DLD1 (cell line): Measurements from ENCODE around the gene SEC22C.

Experiments
- in situ Hi-C: cut with HindIII; loops from 2 replicates; pipeline ENCODE4 v1.10.0; 2017; ENCODE audit warnings: low sequenced_read_pairs

Gene SEC22C

DNA sequence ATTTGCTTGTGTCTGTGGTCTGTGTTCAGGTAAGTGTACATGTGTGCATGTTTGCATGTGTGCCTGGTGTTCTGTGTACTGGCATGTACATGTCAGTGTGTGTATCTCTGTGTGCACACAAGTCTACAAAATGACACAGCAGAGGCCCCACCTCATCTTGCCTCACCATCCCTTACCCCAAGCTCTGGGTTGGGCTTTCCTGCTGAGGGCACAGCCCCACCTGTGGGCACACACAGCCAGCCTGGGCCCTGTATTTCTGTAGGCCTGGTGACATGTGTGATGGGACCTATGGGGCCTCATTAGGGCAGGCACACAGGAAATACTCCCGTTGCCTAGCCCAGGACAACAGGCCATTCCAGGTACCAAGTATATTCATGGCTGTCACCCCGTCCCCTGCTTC is 65.8 kb downstream of the SEC22C start:
- in situ Hi-C loops: no loop called here

DNA sequence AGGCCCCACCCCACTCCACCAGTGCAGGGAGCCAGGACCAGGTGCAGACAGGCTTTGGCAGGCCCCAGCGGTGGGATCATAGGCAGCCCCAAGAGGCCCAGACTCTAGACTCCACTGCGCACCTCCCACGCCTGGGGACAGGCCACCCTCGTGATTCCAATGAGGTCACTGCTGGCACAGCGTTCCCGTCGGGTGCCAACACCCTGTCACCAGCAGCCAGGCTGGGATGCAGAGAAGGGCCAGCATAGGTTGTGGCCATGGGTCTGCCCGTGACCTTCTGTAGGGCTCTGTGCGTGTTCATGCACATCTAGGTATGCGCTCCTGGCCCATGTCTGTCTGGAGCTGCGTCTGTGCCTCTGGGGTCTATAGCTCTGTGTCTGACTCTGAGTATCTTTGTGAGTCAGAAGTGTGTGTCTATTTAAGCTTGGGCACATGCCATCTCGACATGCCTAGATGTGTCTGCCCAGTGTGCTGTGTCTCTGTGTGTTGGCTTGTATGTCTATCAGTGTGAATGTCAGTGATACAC is 66.3 kb downstream of the SEC22C start:
- in situ Hi-C loops: no loop called here

DNA sequence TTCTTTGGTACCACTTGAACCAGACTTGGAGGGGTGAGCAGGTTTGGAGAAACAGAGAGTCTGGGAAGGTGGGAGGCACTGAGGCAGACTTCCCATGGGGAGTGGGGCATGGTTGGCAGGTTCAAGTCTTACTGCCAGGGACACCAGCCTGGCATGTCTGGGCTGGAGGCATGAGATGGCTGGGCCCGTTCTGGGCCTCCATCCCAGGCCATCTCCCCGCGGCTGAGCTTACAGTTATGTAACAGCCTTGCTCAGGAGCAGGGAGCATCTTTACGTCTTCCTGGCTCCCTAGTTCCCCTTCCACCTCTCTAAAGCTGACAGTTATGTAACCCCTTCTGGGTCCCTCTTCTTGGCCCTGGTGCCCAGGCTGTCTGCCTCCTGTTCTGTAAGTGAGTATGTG is 66.9 kb downstream of the SEC22C start:
- in situ Hi-C loops: no loop called here

DNA sequence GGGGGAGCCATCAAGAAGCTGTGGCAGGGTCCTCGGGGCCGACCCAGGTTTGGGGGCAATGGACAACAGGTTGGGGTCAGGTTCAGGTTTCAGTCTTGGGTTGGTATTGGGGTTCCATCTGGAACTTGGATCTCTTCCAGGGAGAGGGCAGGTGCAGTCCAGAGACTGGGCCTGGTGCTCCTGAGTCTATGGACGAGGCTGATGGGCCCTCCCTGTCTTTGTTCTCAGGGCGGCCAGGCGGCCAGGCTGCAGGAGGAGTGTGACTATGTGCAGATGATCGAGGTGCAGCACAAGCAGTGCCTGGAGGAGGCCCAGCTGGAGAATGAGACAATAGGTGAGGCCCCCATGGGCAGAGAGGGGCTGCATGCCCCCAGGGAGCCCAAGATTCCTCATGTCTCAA is 68.2 kb downstream of the SEC22C start:
- in situ Hi-C loops: no loop called here

DNA sequence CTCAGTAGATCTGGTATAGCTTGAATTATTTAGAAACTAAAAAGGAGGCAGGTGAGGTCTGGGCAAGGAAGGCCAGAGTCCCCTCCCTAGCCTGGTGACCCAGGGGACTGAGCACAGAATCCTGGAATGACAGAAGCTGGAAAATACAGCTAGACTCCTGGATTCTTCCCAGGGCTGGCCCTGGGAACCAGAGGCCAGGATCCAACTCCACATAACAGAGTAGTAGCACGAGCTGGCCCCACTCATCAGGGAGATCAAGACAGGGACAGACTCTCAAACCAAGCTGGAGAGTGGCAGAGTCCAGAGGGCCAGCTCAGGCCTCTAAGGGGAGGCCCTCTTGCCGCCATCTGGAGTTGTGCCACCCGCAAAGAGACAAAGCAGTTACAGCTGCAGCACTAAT is 68.6 kb downstream of the SEC22C start:
- in situ Hi-C loops: no loop called here

DNA sequence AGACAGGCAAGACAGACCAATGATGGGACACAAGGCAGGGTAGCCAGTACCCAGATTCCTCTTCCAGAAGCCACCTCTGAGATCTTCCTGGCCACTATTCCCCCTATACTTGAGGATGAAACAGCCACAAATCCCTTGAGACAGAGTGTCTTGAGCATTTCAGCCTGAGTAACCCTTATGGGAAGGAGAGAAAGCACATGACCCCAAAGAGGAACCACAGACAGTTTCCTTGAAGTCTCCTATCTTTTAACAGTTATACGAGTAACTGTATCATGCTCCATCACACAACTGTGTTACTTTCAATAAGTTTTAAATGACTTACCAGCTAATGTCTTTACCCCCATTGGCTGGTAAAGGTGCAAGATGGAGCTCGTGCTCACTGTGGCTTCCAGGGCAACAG is 70.0 kb downstream of the SEC22C start:
- in situ Hi-C loops: no loop called here

DNA sequence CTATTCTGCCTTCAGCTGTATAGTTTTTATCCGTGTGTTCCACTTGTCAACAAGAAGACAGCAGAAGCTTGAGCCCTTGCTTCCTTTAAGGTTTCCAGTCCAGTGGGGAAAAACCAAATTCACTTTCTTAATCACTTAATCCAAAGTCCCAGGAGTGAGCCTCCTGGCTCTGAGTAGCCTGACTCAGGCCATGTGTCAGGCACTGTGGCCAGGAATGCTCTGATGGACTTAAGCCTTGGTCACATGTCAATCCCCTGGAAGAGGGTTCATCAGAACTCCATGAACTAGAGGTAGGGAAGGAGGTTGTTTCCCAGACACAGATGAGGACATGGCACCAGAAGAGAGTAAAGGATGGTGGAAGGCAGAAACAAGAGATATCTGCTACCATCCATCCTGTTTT is 70.6 kb downstream of the SEC22C start:
- in situ Hi-C loops: no loop called here

DNA sequence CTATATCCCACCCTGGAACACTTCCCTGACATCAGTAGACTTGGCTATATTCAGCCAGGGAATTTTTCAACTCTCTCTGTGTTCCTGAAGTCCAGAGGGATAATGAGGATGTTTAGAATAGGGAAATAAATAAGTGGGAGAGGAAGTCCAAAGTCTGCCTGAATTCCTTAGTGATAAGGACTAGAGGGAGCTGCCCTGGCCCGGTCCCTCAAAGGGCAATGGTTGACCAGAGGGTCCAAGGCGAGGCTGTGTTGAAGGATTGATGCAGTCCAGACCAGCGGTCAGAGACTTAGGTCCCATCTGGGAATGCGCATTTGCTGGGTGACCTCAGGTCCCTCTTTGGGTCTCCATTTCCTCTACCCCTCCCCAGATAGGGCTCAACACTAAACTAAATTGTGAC is 71.4 kb downstream of the SEC22C start:
- in situ Hi-C loops: no loop called here

DNA sequence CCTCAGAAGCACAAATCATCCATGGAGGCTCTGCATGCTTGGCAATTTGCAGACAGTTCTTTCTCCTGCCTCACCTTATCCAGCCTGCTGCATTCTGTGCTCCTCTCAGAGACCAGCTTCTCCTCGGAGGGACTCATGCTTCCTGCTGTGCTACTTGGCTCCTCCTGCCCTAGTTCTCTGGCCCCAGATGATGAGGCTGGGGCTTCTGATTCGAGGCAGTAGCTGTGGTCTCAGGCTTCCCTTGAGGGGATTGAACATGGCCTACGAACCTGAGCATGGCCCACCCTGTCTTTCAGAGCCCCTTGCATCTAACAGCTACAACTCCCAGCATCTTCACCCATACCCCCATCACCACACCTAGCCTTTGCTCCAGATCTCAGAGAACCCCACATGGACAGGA is 72.7 kb downstream of the SEC22C start:
- in situ Hi-C loops: no loop called here

DNA sequence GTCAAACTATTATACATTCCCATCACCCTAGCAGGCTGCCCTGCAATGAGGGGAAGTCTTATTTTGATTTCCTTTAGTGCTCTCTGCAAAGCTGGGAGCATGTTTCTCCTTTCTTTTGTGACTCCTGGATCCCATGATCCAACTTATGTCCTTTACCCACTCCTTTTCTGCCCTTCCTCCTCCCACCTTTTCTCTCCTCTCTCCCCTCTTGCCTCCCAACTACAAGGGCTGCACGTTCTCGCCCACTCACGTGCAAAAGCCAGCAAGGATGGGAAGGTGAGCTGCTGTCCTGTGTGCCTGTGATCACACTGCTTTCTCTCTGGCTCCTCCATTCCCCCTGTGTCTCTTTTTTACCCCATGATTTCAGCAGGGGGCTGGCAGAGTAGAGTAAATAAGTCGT is 73.2 kb downstream of the SEC22C start:
- in situ Hi-C loops: no loop called here

DNA sequence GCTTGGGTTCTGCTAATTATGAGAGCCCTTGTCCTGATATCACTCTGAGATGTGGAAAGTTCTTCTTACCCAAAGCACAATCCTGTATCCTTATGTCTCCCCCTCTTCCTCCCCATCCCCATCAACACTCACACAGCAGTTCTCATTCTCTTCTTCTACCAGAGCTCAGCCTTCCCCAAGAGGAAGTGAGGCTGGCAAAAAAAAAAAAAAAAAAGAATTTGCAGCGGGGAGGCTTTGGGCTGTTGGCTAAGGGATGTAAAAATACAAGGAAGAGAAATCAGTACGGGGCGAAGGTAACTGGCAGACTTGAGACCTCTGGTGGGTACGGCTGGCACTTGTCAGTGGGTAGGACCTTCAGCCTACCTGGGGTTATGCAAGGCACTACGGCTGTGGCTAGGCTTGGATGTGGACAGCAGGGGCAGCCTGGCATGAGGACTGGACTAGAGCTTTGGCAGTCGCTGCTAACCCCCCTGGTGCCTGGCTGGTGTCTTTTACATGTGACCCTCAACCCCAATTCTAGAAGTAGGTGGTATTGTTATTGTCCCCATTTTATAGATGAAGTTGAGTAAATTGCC is 73.9 kb downstream of the SEC22C start:
- in situ Hi-C loops: no loop called here

DNA sequence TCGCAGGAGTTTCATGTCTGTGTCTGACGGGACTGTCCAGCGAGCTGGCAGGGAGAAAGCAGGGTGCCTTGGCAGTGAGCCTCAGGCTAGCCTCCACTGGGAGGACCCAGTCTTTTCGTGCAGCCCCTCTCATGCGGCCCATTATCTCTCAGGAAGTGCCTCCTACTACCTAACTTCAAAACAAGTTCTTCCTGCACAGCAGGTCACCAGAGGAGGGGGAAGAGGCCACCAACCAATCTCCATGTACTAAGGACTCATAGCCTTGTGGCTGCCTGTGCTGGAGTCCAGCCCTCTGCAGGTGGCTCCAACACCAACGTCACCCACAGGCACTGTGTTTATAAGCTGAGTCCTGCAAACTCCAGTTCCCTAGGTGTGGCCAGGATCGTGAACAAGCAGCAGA is 74.5 kb downstream of the SEC22C start:
- in situ Hi-C loops: no loop called here

DNA sequence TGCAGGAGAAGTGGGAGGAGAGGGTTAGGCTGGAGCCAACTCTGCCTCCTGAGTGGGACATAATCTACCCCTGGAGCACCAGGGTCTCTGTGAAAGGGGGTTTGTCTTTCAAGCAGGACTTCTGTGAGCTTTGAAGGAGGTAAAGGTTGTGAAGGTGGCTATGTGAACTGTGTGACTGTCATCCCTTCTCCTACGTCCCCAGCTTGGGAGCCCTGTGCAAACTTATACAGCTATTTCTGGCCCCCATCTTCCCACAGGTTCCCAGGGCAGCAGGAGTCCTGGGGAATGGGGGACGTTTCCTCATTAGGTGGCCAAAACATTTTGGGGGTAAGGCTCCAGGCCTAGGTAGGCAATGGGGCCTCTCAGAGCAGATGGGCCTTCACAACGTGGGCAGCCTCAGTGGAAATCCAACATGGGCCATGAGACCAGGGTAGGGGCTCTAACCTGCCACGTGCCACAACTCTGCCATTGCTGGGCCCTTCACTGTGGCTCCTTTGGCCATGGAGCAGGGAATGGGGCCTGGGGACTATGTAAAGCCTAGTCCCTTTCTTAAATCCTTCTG is 75.8 kb downstream of the SEC22C start:
- in situ Hi-C loops: no loop called here

DNA sequence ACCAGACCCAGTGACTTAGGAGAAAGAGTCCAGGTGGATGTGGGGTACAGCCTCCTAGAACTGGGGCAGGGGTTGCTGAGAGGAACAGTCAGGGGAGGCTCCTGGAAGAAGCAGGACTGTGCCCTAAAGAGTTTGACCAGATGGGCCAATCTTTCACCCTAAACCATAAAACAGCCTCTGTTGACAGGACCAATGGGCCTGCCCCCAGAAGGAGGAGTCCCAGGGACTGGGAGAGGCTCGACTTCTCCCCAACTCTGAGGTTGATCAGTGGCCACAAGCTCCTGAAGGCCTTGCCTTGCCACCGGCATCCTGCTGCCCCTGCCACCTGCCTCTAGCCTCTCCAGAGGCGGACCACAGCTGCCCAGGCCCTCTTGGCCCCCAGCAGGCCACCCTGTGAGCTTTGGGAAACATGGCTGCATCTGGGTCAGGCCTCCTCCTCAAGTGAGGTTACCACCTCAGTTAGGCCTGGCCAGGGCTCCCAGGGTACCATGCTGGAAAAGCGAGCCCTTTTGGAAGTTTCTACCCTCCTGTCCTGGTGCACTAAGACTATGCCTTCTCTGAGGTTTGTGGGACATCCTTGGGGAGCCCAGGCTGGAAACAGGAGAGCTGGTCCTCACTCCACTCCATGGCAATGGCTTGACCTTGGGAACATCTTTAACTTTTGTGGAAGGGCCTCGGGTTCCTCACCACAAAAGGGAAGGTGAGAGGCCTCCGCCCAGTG is 76.5 kb downstream of the SEC22C start:
- in situ Hi-C loops: no loop called here

DNA sequence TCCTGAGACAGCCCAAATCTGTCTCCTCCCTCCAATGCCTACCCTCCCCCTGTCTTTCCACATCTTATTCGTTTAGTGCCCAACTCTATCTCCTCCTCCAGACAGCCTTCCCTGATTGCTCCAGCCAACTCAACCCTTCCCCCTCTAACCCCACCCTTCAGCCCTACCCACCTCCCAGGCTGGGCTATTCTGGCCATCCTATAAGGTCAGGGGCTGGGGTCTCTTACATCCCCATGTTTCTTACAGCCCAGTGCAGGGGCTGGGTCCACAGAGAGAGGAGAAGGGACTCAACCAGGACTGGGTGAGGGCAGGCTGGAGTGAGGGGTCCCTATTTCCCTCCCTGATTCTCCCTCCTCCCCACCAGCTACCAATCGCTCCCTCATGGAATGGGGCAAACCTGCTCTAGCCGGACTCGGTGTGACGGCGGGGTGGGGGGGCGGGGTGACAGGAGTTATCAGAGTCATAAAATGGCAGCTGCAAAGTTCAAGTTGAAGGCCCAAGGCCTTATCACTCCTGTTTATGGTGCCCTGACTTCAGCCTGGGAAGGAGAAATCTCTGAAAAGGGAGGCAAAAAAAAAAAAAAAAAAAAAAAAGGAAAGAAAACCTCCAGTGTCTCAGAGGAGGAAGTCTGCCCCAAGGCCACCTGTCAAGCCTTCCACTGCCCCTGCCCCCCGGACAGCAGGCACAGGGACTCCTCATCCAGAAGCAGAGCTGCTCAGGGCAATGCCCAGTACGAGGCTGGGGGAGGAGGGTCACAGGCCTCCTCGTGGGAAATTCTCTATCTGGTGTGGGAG is 77.2 kb downstream of the SEC22C start:
- in situ Hi-C loops: no loop called here

DNA sequence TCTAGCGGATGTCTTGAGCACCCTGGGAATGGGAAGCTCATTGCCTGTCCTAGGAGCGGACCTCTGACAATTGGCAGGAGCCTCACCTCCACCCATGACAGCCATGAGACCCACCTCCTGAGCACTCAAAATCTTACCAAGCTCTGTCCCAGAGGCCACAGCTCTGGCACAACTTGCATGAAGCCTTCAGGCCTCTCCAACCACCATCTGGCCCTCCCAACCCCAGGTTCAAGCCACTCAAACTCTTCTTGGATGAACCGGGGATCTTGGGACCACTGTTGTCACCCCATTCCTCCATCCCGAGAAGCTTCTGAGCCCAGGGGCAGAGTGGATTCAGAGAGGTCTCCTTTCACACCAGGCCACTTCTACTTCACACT is 77.8 kb downstream of the SEC22C start:
- in situ Hi-C loops: no loop called here

DNA sequence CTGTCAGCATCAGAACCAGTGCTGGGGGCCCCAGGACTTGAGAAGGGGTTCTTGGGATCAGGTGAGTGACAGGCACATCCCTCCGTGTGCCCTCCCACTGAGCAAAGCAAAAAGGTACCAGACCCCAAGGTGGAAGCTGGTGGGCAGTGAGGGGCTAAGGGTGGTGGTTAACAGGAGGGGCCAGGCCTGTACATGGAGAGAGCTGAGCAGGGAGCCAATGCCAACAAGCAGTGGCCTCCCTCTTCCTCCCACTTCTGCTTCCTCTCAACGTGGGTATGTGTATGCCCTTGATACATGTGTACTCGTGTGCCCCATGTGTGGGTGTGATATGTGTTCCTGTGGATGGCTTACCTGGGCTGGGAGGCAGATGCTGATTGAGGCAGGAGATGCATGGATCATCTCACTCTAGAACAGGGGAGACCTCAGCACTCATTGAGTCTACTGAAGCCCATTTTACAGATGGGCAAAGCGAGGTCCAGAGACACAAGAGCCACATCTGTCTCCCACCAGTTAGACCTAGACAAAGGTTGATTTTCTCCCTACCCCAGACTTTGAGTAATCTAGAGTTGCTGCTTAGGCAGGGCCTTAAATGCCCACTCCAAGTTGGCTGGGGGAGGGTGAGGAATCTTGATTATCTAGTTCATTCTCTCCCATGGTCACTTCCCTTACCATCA is 78.4 kb downstream of the SEC22C start:
- in situ Hi-C loops: no loop called here

DNA sequence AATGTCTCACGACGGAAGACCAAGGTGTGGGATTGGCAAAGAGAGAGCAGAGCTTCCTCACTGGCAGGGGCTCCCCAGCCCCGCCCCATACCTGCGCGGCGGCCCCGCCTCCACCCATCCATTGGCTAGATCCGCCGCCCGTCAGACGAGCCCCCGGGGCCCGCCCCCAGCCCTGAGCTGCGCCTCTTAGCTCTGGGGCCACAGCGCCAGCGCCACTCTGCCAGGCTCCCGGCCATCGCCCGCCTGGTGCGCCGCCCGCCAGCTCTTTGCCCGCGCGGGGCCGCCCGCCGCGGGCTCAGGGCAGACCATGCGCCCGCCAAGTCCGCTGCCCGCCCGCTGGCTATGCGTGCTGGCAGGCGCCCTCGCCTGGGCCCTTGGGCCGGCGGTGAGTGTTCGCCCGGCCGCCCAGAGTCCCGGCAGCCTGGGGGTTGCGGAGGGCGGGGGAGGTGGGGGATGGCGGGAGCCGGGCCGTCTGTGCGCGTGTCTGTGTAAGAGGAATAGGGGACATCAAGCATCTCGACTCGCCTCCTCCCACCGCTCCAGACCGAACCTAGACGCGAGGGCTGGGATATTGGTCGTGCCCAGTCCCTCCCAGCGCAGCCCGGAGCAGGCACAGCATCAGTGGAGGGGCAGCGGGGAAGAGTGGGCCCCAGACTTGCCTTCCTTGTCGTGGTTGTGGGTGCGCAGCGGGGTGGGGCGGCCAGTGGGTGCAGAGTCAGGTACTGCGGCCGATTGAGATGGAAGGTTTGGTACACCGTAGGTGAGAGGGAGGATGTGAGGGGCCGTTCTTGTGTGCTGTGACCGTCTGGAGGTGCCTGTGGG is 79.1 kb downstream of the SEC22C start, which contains the start of gene VIPR1:
Gene VIPR1, plus strand, starts transcription at position 215 of the 822 bp plus-strand sequence. Its CDS starts 93 bp downstream, at position 308.
- in situ Hi-C loops: no loop called here

DNA sequence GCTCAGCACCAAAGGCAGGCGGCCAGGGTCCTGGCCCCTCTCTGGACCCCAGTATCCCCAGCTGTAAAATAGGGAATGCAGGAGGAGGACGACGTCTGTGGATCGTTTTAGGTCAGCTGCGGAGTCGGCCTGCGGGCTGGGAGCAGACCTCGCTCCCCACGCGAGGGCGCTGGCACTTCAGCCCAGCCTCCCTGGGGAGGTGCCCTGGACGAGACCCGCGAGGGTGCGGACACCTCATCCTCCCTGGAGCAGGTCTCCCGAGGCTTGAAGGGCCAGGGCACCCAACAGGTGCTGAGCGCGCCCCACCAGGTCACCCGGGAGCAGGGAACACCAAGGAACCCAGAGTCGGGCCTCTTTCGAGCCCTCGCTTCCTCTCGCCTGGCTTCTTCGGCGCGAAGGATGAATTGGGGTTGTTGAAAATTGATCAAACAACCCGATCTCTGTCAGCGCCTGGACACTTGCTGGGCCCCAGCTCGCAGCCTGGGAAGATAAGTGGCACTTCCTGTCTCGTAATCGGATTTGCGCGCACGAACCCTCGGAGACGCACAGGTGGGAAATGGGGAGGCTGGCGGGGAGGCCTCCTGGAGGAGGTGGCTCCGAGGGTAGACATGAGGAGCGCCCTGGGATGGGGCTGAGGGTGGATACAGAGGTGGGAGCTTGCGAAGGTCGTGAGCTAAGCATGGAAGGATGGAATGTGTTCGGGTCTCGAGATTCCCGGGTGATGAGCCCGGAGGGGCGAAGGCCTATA is 79.9 kb downstream of the SEC22C start:
- in situ Hi-C loops: no loop called here

DNA sequence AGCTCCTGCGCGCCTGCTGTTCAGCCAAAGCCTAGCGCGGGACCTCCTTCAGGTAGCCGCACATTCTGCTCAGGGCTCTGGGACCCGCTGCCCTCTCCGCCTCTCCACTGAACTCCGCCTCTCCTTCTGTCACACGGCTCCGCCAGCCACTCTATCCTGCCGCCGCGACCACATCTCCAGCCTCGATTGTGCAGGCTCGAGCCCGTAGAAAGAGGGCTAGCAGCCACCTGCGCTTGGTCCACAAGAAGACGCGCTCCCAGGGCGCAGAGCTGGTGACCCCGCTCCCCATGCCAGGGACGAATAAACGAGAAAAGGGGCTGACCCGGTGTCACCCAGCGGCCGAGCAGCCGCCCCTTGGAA is 80.5 kb downstream of the SEC22C start:
- in situ Hi-C loops: no loop called here
